Astrocyte of the cerebellum (primary cell): ENCODE results near the gene MIGA1.
"Not testable (repeated sequence)": the region's sequence is repeated elsewhere in the genome, so short reads cannot be mapped to it uniquely, and the experiment has no call there.

Source experiments
- DNase-seq: peaks from one replicate; pipeline ENCODE4 v3.0.0-alpha.2; 2011; ENCODE audit warnings: low read depth
- H3K4me3 ChIP-seq: 2 replicates; pipeline ENCODE4 v1.5.1; 2011; ENCODE audit warnings: mild to moderate bottlenecking, low read depth, low read length, moderate library complexity
- CTCF ChIP-seq: IDR thresholded peaks from 2 replicates; pipeline ENCODE4 v1.5.1; 2012; ENCODE audit warnings: low read length, low read depth, moderate library complexity, mild to moderate bottlenecking; ENCODE audit errors: missing control alignments
- in situ Hi-C: cut with HindIII; loops from 2 replicates; pipeline ENCODE4 v1.10.0; 2017; ENCODE audit warnings: low sequenced_read_pairs

MIGA1 gene

GRCh38 chr1:77779529-77780281, at the start of gene MIGA1:
MIGA1 (plus strand) TSS chr1:77779649; CDS start chr1:77783253, 3,604 bp downstream.
- TF ChIP-seq CTCF = no peak
- H3K4me3 ChIP-seq = peak within 1 kb of the TSS; percentile 84
- in situ Hi-C loops = no loop called here
- DNase-seq = peak; percentile 63

DNA sequence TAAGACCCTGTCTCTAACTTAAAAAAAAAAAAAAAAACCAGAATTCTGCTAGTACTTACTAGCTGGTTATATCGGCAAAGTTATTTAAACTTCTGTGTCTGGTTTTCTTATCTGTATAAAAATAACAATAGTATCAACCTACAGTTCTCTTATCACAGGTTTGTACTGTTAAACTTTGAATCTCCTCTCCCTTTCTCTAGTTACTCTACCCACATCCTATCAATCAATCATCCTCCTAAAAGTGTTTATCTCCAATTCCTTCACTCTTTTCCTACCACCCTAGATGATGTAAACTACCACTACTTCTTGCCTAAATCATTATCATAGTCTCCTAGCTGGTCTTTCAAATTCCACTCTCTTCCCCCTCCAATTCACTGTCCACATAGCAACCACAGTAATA, 47.4 kb upstream of the MIGA1 start:
- H3K4me3 ChIP-seq = no peak overlapping the region
- no peak for DNase-seq
- no peak for TF ChIP-seq CTCF
- in situ Hi-C loops = no loop called here

- in situ Hi-C loops = no loop called here
- H3K4me3 ChIP-seq = no peak overlapping the region
- DNase-seq = no peak
- no peak for TF ChIP-seq CTCF
Measured at GRCh38 chr1:77739235-77739634, 40.2 kb upstream of the MIGA1 start.

GRCh38 chr1:77741316-77741715, 38.1 kb upstream of the MIGA1 start:
- no peak overlapping the region for H3K4me3 ChIP-seq
- in situ Hi-C loops = loop anchor here (5.0 kb wide), 1 partner anchor 56 kb away; no protein-coding TSS in a partner anchor
- no peak for DNase-seq
- TF ChIP-seq CTCF = no peak

- in situ Hi-C loops = loop anchor here (5.0 kb wide), 1 partner anchor 55 kb away; no protein-coding TSS in a partner anchor
- H3K4me3 ChIP-seq = no peak overlapping the region
- DNase-seq = no peak
- TF ChIP-seq CTCF = no peak
Measured at GRCh38 chr1:77742011-77742555, 37.4 kb upstream of the MIGA1 start.

DNA sequence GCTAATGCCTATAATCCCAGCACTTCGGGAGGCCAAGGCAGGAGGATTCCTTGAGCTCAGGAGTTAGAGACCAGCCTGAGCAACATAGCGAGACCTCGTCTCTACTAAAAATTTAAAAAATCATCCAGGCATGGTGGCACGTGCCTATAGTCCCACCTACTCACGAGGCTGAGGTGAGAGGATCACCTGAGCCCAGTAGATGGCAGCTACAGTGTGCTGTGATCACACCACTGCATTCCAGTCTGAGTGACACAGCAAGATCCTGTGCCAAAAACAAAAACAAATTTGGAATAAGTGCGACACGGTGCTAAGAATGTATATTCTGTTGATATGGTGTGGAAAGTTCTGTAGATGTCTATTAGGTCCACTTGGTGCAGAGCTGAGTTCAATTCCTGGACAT, 34.9 kb upstream of the MIGA1 start:
- no peak for TF ChIP-seq CTCF
- in situ Hi-C loops = loop anchor here (5.0 kb wide), 1 partner anchor 53 kb away; no protein-coding TSS in a partner anchor
- no peak for DNase-seq
- H3K4me3 ChIP-seq = no peak overlapping the region

GRCh38 chr1:77749489-77749888, 30.0 kb upstream of the MIGA1 start:
- H3K4me3 ChIP-seq, DNase-seq, in situ Hi-C loops: not testable (repeated sequence)
